T-helper 2 cell (primary cell): Measurements from ENCODE around the gene SNUPN.
"Not testable (repeated sequence)": the region's sequence is repeated elsewhere in the genome, so short reads cannot be mapped to it uniquely, and the experiment has no call there.

ENCODE experiments used
- DNase-seq, 5 experiments: peaks; one replicate each; pipeline versions ENCODE4 v3.0.0 to v3.0.0-alpha.2; 2012 to 2022

Gene SNUPN

GRCh38 chr15:75578948-75579920 lies 46.3 kb downstream of the SNUPN start, which contains the start of gene PTPN9:
PTPN9 (minus strand) TSS chr15:75579315; CDS start chr15:75578776, 539 bp downstream.
- peak; percentile 42 to 80 (median 62) for DNase-seq

GRCh38 chr15:75578173-75578947 lies 47.2 kb downstream of the SNUPN start:
- peak in 3 of 5 experiments; percentile 13 to 56 (median 16) for DNase-seq

GRCh38 chr15:75577401-75578172 lies 47.9 kb downstream of the SNUPN start:
- peak in 1 of 5 experiments; percentile 15 for DNase-seq

GRCh38 chr15:75573648-75574384 lies 51.7 kb downstream of the SNUPN start:
- peak in 1 of 5 experiments; percentile 9 for DNase-seq

- DNase-seq, result no peak
These were observed 55.2 kb downstream of the SNUPN start for GRCh38 chr15:75570126-75570845.

GRCh38 chr15:75565062-75565970 lies 60.2 kb downstream of the SNUPN start:
- no peak for DNase-seq

- DNase-seq, result no peak
These were observed 63.6 kb downstream of the SNUPN start for GRCh38 chr15:75561888-75562287.

GRCh38 chr15:75559360-75559759 lies 66.2 kb downstream of the SNUPN start:
- not testable (repeated sequence) for DNase-seq

- DNase-seq, result not testable (repeated sequence)
These were observed 66.6 kb downstream of the SNUPN start for GRCh38 chr15:75558955-75559354.

- no peak for DNase-seq
These were observed 70.8 kb downstream of the SNUPN start for GRCh38 chr15:75554717-75555116.

- no peak for DNase-seq
These were observed 71.9 kb downstream of the SNUPN start for GRCh38 chr15:75553659-75554058.

GRCh38 chr15:75551091-75551490 lies 74.4 kb downstream of the SNUPN start:
- no peak for DNase-seq
